GM23338 (cell line): ENCODE results near the gene ETFA. TPM values are rescaled to one million over a fixed set of nuclear protein-coding genes. Genes with fewer than 3 reads are reported as not detected.
A peak's percentile ranks its signal among the peaks of the same experiment; 100 is the strongest.

Experiments used
- ATAC-seq: fragments of 200-7000 bp; cut with Tn5 transposase; 3 replicates; pipeline ENCODE4 v1.9.1; 2020
- DNase-seq: peaks from one replicate; pipeline ENCODE4 v3.0.0-alpha.2; 2015; ENCODE audit warnings: low spot score
- H2AFZ ChIP-seq: fragments of 200-600 bp; sonication (generic); 2 replicates; pipeline ENCODE4 v1.8.0; 2016; ENCODE audit warnings: antibody characterized with exemption, mild to moderate bottlenecking, moderate library complexity
- H3F3A ChIP-seq: fragments of 200-600 bp; sonication (generic); replicated peaks from 2 replicates; pipeline ENCODE4 v1.8.0; 2017; ENCODE audit warnings: antibody characterized with exemption, mixed run types, low read depth
- H3K27ac ChIP-seq: fragments of 200-600 bp; sonication (generic); 2 replicates; pipeline ENCODE4 v1.6.1; 2016; ENCODE audit warnings: low read depth
- H3K27me3 ChIP-seq: fragments of 200-600 bp; sonication (generic); 2 replicates; pipeline ENCODE4 v1.8.0; 2016; ENCODE audit warnings: mild to moderate bottlenecking, mixed run types, moderate library complexity; ENCODE audit not compliant: insufficient read depth
- H3K36me3 ChIP-seq: fragments of 200-600 bp; sonication (generic); 2 replicates; pipeline ENCODE4 v1.8.0; 2016; ENCODE audit warnings: mild to moderate bottlenecking; ENCODE audit not compliant: insufficient read depth
- H3K4me1 ChIP-seq: fragments of 200-600 bp; sonication (generic); 2 replicates; pipeline ENCODE4 v1.8.0; 2016; ENCODE audit warnings: mild to moderate bottlenecking, moderate library complexity; ENCODE audit not compliant: insufficient read depth
- H3K4me2 ChIP-seq: fragments of 200-600 bp; sonication (generic); 2 replicates; pipeline ENCODE4 v1.7.1; 2017; ENCODE audit warnings: mixed run types
- H3K4me3 ChIP-seq: fragments of 200-600 bp; sonication (generic); 2 replicates; pipeline ENCODE4 v1.6.1; 2016; ENCODE audit warnings: mixed run types
- H3K79me2 ChIP-seq: fragments of 200-600 bp; sonication (generic); replicated peaks from 2 replicates; pipeline ENCODE4 v1.8.0; 2017; ENCODE audit warnings: mild to moderate bottlenecking; ENCODE audit not compliant: insufficient read depth
- H3K9me2 ChIP-seq: fragments of 200-600 bp; sonication (generic); 2 replicates; pipeline ENCODE4 v1.8.0; 2017; ENCODE audit not compliant: insufficient read depth
- H4K20me1 ChIP-seq: fragments of 200-600 bp; sonication (generic); replicated peaks from 2 replicates; pipeline ENCODE4 v1.8.0; 2017; ENCODE audit warnings: mild to moderate bottlenecking; ENCODE audit not compliant: insufficient read depth
- H3K27ac Mint-ChIP-seq: 2 replicates; pipeline ENCODE4 v1.8.0; 2020; ENCODE audit warnings: inconsistent platforms, mild to moderate bottlenecking, moderate library complexity, mixed read lengths
- H3K27me3 Mint-ChIP-seq: 3 replicates; pipeline ENCODE4 v1.8.0; 2022; ENCODE audit warnings: low read depth, mild to moderate bottlenecking, moderate library complexity, mixed read lengths, inconsistent platforms; ENCODE audit not compliant: insufficient read depth, poor library complexity
- H3K36me3 Mint-ChIP-seq: 3 replicates; pipeline ENCODE4 v1.8.0; 2021; ENCODE audit warnings: low read depth, mild to moderate bottlenecking, inconsistent platforms, moderate library complexity, mixed read lengths
- H3K4me1 Mint-ChIP-seq: 3 replicates; pipeline ENCODE4 v1.8.0; 2020; ENCODE audit warnings: mild to moderate bottlenecking, inconsistent platforms, mixed read lengths
- H3K4me3 Mint-ChIP-seq: 3 replicates; pipeline ENCODE4 v1.8.0; 2021; ENCODE audit warnings: moderate library complexity, mild to moderate bottlenecking, inconsistent platforms, mixed read lengths
- H3K9me3 Mint-ChIP-seq: 3 replicates; pipeline ENCODE4 v1.8.0; 2020; ENCODE audit warnings: moderate library complexity, mild to moderate bottlenecking, inconsistent platforms, mixed read lengths
- CTCF ChIP-seq, 2 experiments: fragments of 200-600 bp in 1 of 2; sonication (generic) in 1 of 2; conservative IDR thresholded peaks; 2 replicates each; pipeline versions ENCODE4 v1.5.1 to v1.6.1; 2016 to 2017; ENCODE audit warnings: antibody characterized with exemption in 2 of 2, low read depth in 2 of 2, mild to moderate bottlenecking in 2 of 2, moderate library complexity in 1 of 2
- ETS1 ChIP-seq: IDR thresholded peaks from 2 replicates; pipeline ENCODE4 v1.6.1; 2016; ENCODE audit warnings: antibody characterized with exemption
- EZH2 ChIP-seq: fragments of 200-600 bp; sonication (generic); IDR thresholded peaks from one replicate; pipeline ENCODE4 v1.8.0; 2017; ENCODE audit warnings: antibody characterized with exemption, mild to moderate bottlenecking, low read depth; ENCODE audit not compliant: unreplicated experiment
- EZH2phosphoT487 ChIP-seq: fragments of 200-600 bp; sonication (generic); IDR thresholded peaks from one replicate; pipeline ENCODE4 v1.8.1; 2018; ENCODE audit warnings: antibody characterized with exemption; ENCODE audit not compliant: unreplicated experiment
- JUNB ChIP-seq: IDR thresholded peaks from one replicate; pipeline ENCODE4 v1.6.1; 2016; ENCODE audit warnings: antibody characterized with exemption; ENCODE audit not compliant: unreplicated experiment
- POLR2AphosphoS5 ChIP-seq: IDR thresholded peaks from 2 replicates; pipeline ENCODE4 v1.6.1; 2016; ENCODE audit warnings: antibody characterized with exemption, low read depth
- REST ChIP-seq: IDR thresholded peaks from one replicate; pipeline ENCODE4 v1.6.1; 2018; ENCODE audit warnings: antibody characterized with exemption; ENCODE audit not compliant: unreplicated experiment
- STAT1 ChIP-seq: IDR thresholded peaks from one replicate; pipeline ENCODE4 v1.6.1; 2016; ENCODE audit warnings: antibody characterized with exemption; ENCODE audit not compliant: unreplicated experiment
- ZNF331 ChIP-seq: fragments of 250-450 bp; sonication (Bioruptor Pico); IDR thresholded peaks from 2 replicates; pipeline ENCODE4 v1.5.0; 2020; ENCODE audit warnings: low read depth, mild to moderate bottlenecking, moderate library complexity
- polyA plus RNA-seq: library from polyadenylated mRNA; unstranded; fragments of >200 nt; fragmentation: Nextera tagmentation; extraction: Ambion mirVana; gene quantifications from 2 replicates; pipeline ENCODE4 v1.2.1, GENCODE V29; 2016
- total RNA-seq: library from RNA; depleted of rRNA; stranded (reverse); fragments of >200 nt; shearing (Covaris generic); gene quantifications from 2 replicates; pipeline ENCODE4 v1.2.3, GENCODE V29; 2014
- TF ChIP-seq, protein P1 (sequence below): fragments of 250-450 bp; sonication (Bioruptor Pico); IDR thresholded peaks from 2 replicates; pipeline ENCODE4 v1.5.0; 2020; ENCODE audit warnings: mild to moderate bottlenecking, moderate library complexity

ETFA gene
- total and polyA plus RNA-seq, 2 experiments from 2014 or later, result 52.9 to 69.1 TPM

- TF ChIP-seq ETS1 (no peak), EZH2phosphoT487 (peak; percentile 58), POLR2AphosphoS5 (no peak), EZH2 (peak; percentile 75), STAT1 (no peak), CTCF (conservative IDR thresholded peaks at IDR 0.05; ENCODE audit: low read depth in 2 of 2) (no peak), JUNB (no peak), ZNF331 (CRISPR knock-in tag) (no peak), REST (no peak)
- TF ChIP-seq, protein P1, sequence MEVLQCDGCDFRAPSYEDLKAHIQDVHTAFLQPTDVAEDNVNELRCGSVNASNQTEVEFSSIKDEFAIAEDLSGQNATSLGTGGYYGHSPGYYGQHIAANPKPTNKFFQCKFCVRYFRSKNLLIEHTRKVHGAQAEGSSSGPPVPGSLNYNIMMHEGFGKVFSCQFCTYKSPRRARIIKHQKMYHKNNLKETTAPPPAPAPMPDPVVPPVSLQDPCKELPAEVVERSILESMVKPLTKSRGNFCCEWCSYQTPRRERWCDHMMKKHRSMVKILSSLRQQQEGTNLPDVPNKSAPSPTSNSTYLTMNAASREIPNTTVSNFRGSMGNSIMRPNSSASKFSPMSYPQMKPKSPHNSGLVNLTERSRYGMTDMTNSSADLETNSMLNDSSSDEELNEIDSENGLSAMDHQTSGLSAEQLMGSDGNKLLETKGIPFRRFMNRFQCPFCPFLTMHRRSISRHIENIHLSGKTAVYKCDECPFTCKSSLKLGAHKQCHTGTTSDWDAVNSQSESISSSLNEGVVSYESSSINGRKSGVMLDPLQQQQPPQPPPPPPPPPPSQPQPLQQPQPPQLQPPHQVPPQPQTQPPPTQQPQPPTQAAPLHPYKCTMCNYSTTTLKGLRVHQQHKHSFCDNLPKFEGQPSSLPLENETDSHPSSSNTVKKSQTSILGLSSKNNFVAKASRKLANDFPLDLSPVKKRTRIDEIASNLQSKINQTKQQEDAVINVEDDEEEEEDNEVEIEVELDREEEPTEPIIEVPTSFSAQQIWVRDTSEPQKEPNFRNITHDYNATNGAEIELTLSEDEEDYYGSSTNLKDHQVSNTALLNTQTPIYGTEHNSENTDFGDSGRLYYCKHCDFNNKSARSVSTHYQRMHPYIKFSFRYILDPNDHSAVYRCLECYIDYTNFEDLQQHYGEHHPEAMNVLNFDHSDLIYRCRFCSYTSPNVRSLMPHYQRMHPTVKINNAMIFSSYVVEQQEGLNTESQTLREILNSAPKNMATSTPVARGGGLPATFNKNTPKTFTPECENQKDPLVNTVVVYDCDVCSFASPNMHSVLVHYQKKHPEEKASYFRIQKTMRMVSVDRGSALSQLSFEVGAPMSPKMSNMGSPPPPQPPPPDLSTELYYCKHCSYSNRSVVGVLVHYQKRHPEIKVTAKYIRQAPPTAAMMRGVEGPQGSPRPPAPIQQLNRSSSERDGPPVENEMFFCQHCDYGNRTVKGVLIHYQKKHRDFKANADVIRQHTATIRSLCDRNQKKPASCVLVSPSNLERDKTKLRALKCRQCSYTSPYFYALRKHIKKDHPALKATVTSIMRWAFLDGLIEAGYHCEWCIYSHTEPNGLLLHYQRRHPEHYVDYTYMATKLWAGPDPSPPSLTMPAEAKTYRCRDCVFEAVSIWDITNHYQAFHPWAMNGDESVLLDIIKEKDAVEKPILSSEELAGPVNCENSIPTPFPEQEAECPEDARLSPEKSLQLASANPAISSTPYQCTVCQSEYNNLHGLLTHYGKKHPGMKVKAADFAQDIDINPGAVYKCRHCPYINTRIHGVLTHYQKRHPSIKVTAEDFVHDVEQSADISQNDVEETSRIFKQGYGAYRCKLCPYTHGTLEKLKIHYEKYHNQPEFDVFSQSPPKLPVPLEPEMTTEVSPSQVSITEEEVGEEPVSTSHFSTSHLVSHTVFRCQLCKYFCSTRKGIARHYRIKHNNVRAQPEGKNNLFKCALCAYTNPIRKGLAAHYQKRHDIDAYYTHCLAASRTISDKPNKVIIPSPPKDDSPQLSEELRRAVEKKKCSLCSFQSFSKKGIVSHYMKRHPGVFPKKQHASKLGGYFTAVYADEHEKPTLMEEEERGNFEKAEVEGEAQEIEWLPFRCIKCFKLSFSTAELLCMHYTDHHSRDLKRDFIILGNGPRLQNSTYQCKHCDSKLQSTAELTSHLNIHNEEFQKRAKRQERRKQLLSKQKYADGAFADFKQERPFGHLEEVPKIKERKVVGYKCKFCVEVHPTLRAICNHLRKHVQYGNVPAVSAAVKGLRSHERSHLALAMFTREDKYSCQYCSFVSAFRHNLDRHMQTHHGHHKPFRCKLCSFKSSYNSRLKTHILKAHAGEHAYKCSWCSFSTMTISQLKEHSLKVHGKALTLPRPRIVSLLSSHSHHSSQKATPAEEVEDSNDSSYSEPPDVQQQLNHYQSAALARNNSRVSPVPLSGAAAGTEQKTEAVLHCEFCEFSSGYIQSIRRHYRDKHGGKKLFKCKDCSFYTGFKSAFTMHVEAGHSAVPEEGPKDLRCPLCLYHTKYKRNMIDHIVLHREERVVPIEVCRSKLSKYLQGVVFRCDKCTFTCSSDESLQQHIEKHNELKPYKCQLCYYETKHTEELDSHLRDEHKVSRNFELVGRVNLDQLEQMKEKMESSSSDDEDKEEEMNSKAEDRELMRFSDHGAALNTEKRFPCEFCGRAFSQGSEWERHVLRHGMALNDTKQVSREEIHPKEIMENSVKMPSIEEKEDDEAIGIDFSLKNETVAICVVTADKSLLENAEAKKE (CRISPR knock-in tag), result no peak
- H3K4me1 Mint-ChIP-seq, result peaks cover 50% of the 10 kb centered on the region
- Histone ChIP-seq H3K4me2 (peak overlapping the region; percentile 86), H4K20me1 (peaks cover 15% of the 10 kb centered on the region), H3K27me3 (peaks cover 95% of the 10 kb centered on the region), H3F3A (peaks cover 8% of the 10 kb centered on the region), H3K27ac (no peak overlapping the region), H2AFZ (peak overlapping the region; percentile 94; the same call in 1 of the 2 replicates), H3K4me1 (peaks cover 35% of the 10 kb centered on the region), H3K9me2 (no peaks in the 10 kb centered on the region), H3K4me3 (peak overlapping the region; percentile 50), H3K36me3 (no peaks in the 10 kb centered on the region), H3K79me2 (no peaks in the 10 kb centered on the region)
- H3K4me3 Mint-ChIP-seq, result peak overlapping the region; percentile 75
- peaks cover 12% of the 10 kb centered on the region for H3K9me3 Mint-ChIP-seq
- H3K27me3 Mint-ChIP-seq, result peaks cover 95% of the 10 kb centered on the region
- H3K36me3 Mint-ChIP-seq, result peaks cover 2% of the 10 kb centered on the region; the same call in 2 of the 3 replicates
- H3K27ac Mint-ChIP-seq, result no peak overlapping the region
- no peak for DNase-seq
- ATAC-seq, result no peak; the same call in 2 of the 3 replicates
Observed at GRCh38 chr15:76338486-76339304, 27.4 kb upstream of the ETFA start.
